ENCODE data around the gene TGFBR1.

Gene TGFBR1

DNA sequence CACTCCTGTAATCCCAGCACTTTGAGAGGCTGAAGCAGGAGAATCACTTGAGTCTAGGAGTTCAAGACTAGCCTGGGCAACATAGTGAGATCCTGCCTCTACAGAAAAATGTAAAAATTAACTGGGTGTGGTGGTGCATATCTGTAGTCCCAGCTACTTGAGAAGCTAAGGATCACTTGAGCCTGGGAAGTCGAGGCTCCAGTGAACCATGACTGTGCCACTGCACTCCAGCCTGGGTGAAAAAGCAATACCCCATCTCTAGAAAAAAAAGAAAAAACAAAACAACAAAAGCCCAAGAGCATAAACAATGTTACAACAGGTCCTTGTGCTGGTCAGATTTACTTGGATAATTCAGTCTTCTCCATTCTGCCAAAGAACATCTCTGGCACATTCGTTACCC lies 44.3 kb upstream of the TGFBR1 start:
- no peak for DNase-seq (ENCODE audit: low spot score)
- TF ChIP-seq, protein P1, sequence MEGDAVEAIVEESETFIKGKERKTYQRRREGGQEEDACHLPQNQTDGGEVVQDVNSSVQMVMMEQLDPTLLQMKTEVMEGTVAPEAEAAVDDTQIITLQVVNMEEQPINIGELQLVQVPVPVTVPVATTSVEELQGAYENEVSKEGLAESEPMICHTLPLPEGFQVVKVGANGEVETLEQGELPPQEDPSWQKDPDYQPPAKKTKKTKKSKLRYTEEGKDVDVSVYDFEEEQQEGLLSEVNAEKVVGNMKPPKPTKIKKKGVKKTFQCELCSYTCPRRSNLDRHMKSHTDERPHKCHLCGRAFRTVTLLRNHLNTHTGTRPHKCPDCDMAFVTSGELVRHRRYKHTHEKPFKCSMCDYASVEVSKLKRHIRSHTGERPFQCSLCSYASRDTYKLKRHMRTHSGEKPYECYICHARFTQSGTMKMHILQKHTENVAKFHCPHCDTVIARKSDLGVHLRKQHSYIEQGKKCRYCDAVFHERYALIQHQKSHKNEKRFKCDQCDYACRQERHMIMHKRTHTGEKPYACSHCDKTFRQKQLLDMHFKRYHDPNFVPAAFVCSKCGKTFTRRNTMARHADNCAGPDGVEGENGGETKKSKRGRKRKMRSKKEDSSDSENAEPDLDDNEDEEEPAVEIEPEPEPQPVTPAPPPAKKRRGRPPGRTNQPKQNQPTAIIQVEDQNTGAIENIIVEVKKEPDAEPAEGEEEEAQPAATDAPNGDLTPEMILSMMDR (IDR thresholded peaks at IDR 0.05; ENCODE audit: extremely low read depth, missing control alignments): no peak

DNA sequence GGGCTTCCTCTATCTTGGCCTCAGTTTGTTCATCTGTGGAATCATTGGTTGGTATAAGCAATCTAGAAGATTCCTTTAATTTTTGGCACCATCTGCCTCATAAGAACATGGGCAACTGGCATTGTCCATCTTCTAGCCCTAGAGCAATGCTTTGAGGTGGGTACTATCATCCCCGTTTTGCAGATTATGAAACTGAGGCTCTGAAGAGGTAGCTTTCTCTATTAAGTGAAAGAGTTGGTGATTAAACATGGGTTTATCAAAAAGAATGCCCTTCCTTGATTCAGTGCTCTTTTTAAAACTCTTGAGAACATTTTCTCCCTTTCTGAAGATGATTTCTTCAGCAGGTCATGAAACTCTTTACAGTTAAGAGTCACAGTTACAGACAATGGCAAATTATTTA lies 42.4 kb upstream of the TGFBR1 start:
- no peak for DNase-seq (ENCODE audit: low spot score)
- TF ChIP-seq, protein P1 (IDR thresholded peaks at IDR 0.05; ENCODE audit: extremely low read depth, missing control alignments): no peak

GRCh38 chr9:99063522-99063921 lies 41.4 kb upstream of the TGFBR1 start:
- TF ChIP-seq, protein P1 (IDR thresholded peaks at IDR 0.05; ENCODE audit: extremely low read depth, missing control alignments): no peak
- DNase-seq (ENCODE audit: low spot score): no peak

DNA sequence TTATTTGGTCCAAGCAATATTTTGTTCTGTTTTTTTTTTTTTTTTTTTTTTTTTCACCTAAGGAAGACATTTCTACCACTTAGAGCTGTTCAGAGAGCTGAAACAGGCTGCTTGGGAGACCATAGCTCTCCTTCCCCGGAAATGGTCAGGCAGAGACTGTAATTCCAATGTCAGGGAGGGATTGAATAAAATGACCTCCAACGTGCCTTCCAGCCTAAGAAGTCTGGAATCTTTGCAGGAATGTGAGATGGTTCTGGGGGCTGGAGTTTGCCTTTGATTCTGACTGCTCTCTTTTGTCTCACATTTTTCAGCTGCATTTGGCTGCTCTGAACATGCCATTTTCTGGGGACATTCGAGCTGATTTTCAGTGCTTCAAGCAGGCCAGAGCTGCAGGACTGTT lies 38.3 kb upstream of the TGFBR1 start:
- TF ChIP-seq, protein P1 (IDR thresholded peaks at IDR 0.05; ENCODE audit: extremely low read depth, missing control alignments): no peak
- DNase-seq (ENCODE audit: low spot score): no peak

DNA sequence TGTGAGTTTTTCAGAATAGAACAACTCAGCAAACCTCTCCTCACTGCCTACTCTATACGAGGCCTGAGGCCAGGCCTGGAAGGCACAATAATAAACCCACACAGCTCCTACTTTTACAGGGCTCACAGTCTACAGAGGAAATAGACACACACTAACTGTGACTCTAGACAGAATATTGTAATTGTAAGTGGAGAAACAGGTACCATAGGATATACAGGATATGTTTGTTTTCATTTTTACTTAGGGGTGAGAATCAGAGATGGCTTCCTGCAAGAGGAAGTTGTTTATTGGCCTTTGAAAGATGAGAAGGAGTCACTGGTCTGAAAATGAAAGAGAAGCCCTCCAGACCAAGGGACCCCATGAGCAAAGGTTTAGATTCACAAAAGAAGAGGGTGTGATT lies 35.8 kb upstream of the TGFBR1 start:
- TF ChIP-seq, protein P1 (IDR thresholded peaks at IDR 0.05; ENCODE audit: extremely low read depth, missing control alignments): no peak

DNA sequence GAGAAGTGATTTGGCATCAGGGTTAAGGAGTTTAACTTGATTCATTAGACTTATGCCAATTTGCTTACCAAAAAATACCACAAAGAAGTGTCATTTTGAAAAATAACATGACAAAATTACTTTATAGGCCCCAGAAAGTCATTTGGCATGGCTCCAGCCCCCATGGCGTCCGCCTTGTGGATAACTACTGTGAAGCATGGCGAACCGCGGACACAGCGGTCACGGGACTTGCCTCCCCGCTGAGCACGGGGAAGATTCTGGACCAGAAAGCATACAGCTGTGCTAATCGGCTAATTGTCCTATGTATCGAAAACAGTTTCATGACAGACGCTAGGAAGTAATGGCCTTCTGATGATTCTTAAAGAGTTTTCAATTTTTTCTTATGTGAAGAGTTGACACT lies 35.4 kb upstream of the TGFBR1 start:
- TF ChIP-seq, protein P1 (IDR thresholded peaks at IDR 0.05; ENCODE audit: extremely low read depth, missing control alignments): no peak
- DNase-seq (ENCODE audit: low spot score): no peak

More for the DNA sequence above, 35.8 kb upstream of the TGFBR1 start:
- no peak for DNase-seq (ENCODE audit: low spot score)

DNA sequence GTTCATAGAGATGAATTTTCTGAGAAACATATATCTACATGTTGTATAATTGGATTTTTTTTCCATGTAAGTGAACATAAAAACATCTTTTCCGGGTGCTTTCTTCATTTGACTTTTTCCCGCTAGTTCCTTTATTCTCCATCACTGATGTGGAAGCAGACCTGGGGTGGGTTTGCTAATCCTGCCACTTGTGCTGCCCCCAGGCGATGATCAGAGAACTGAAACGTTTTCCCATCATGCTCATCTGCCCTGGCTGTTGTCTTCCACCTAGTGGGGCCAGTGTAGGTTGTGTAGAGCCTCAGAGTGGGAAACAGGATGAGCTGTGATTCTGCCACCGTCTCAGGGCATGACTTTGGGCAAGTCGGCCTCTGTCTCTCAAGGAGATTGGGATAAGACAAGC lies 34.2 kb upstream of the TGFBR1 start:
- DNase-seq (ENCODE audit: low spot score): no peak
- TF ChIP-seq, protein P1 (IDR thresholded peaks at IDR 0.05; ENCODE audit: extremely low read depth, missing control alignments): no peak

All from GM20000 (cell line).